HEK293 (cell line): ENCODE data around the gene HSPH1.

Experiments
- CTCF ChIA-PET: fragments of 350-600 bp; formaldehyde crosslinking; extraction: SDS; loops from one replicate; lab custom pipeline; 2021; ENCODE audit warnings: antibody characterized with exemption; lab: Yijun Ruan, JAX
- POLR2A ChIA-PET: fragments of 300-600 bp; formaldehyde crosslinking; extraction: SDS; loops from one replicate; lab custom pipeline; 2020; ENCODE audit warnings: antibody characterized with exemption, inconsistent platforms; lab: Yijun Ruan, JAX
- H3K27ac ChIP-seq: fragments of 200-500 bp; sonication (Bioruptor generic); 2 replicates; pipeline ENCODE4 v1.5.1; 2014; ENCODE audit warnings: low read depth, low read length, control low read depth, inconsistent platforms; ENCODE audit errors: extremely low read depth
- H3K36me3 ChIP-seq, 2 experiments: fragments of 200-500 bp in 1 of 2; sonication (Bioruptor generic) in 1 of 2; 1 replicate in 1 of 2; 2 replicates in 1 of 2; pipeline ENCODE4 v1.5.1; 2014 to 2017; ENCODE audit warnings: inconsistent platforms in 2 of 2, low read length in 2 of 2; ENCODE audit not compliant: control insufficient read depth in 2 of 2, insufficient read depth in 1 of 2
- H3K4me1 ChIP-seq: fragments of 200-500 bp; sonication (Bioruptor generic); 2 replicates; pipeline ENCODE4 v1.5.1; 2014; ENCODE audit warnings: mild to moderate bottlenecking, low read length, inconsistent platforms; ENCODE audit not compliant: control insufficient read depth, insufficient read depth
- H3K4me3 ChIP-seq: 2 replicates; pipeline ENCODE4 v1.5.1; 2011; ENCODE audit warnings: low read depth, mild to moderate bottlenecking, control low read depth, low read length, moderate library complexity
- H3K9me3 ChIP-seq: fragments of 200-500 bp; sonication (Bioruptor generic); 2 replicates; pipeline ENCODE4 v1.5.1; 2014; ENCODE audit warnings: low read depth, low read length, inconsistent platforms; ENCODE audit not compliant: control insufficient read depth, insufficient read depth
- BCL11B ChIP-seq: fragments of 450-650 bp; formaldehyde crosslinking; IDR thresholded peaks from 2 replicates; pipeline ENCODE4 v1.5.1; 2016; ENCODE audit warnings: low read depth, missing biosample characterization, missing genetic modification characterization
- GLI2 ChIP-seq: fragments of 450-650 bp; formaldehyde crosslinking; IDR thresholded peaks from 2 replicates; pipeline ENCODE4; 2017; ENCODE audit warnings: missing biosample characterization, missing genetic modification characterization, low read depth, borderline replicate concordance
- GLIS2 ChIP-seq: fragments of 450-650 bp; formaldehyde crosslinking; IDR thresholded peaks from 2 replicates; pipeline ENCODE4 v1.5.1; 2016; ENCODE audit warnings: missing biosample characterization, missing genetic modification characterization
- KLF10 ChIP-seq: fragments of 450-650 bp; IDR thresholded peaks from 2 replicates; pipeline ENCODE4 v1.5.1; 2018; ENCODE audit warnings: missing biosample characterization, mild to moderate bottlenecking, missing genetic modification characterization
- KLF8 ChIP-seq: fragments of 450-650 bp; formaldehyde crosslinking; IDR thresholded peaks from 2 replicates; pipeline ENCODE4 v1.5.1; 2016; ENCODE audit warnings: missing biosample characterization, missing genetic modification characterization
- MEIS1 ChIP-seq: sonication (generic); formaldehyde crosslinking; IDR thresholded peaks from 2 replicates; pipeline ENCODE4 v1.8.1; 2022; ENCODE audit warnings: missing genetic modification reagents, mild to moderate bottlenecking, borderline replicate concordance
- OSR2 ChIP-seq: fragments of 450-650 bp; formaldehyde crosslinking; IDR thresholded peaks from 2 replicates; pipeline ENCODE4 v1.5.1; 2016; ENCODE audit warnings: missing biosample characterization, missing genetic modification characterization
- PBX3 ChIP-seq: sonication (generic); formaldehyde crosslinking; IDR thresholded peaks from 2 replicates; pipeline ENCODE4 v1.8.1; 2022; ENCODE audit warnings: mild to moderate bottlenecking, moderate library complexity, missing genetic modification reagents
- PRDM4 ChIP-seq: fragments of 450-650 bp; formaldehyde crosslinking; IDR thresholded peaks from 2 replicates; pipeline ENCODE4 v1.5.1; 2017; ENCODE audit warnings: missing biosample characterization, missing genetic modification characterization
- REST ChIP-seq: fragments of 450-650 bp; formaldehyde crosslinking; IDR thresholded peaks from 2 replicates; pipeline ENCODE4 v1.5.1; 2016; ENCODE audit warnings: missing biosample characterization, missing genetic modification characterization
- ZBTB7A ChIP-seq: fragments of 450-650 bp; formaldehyde crosslinking; IDR thresholded peaks from 2 replicates; pipeline ENCODE4 v1.5.1; 2016; ENCODE audit warnings: low read depth, missing biosample characterization, missing genetic modification characterization
- ZNF175 ChIP-seq: fragments of 450-650 bp; formaldehyde crosslinking; IDR thresholded peaks from 2 replicates; pipeline ENCODE4 v1.5.1; 2016; ENCODE audit warnings: missing biosample characterization, missing genetic modification characterization
- ZNF2 ChIP-seq: fragments of 450-650 bp; formaldehyde crosslinking; IDR thresholded peaks from 2 replicates; pipeline ENCODE4 v1.5.1; 2016; ENCODE audit warnings: missing biosample characterization, missing genetic modification characterization
- ZNF223 ChIP-seq: fragments of 450-650 bp; formaldehyde crosslinking; IDR thresholded peaks from 2 replicates; pipeline ENCODE4 v1.5.1; 2016; ENCODE audit warnings: missing biosample characterization, missing genetic modification characterization
- ZNF274 ChIP-seq, 2 experiments: fragments of 200-500 bp in 1 of 2; fragments of 450-650 bp in 1 of 2; sonication (Bioruptor generic) in 1 of 2; formaldehyde crosslinking in 1 of 2; IDR thresholded peaks; 2 replicates each; pipeline versions ENCODE4 v1.5.1 to v1.6.1; 2014 to 2016; ENCODE audit warnings: borderline replicate concordance in 1 of 2, inconsistent platforms in 1 of 2, low read length in 1 of 2, missing biosample characterization in 1 of 2, missing genetic modification characterization in 1 of 2
- ZNF311 ChIP-seq: fragments of 450-650 bp; formaldehyde crosslinking; IDR thresholded peaks from 2 replicates; pipeline ENCODE4 v1.5.1; 2017; ENCODE audit warnings: missing biosample characterization, missing genetic modification characterization, borderline replicate concordance
- ZNF416 ChIP-seq: fragments of 450-650 bp; formaldehyde crosslinking; IDR thresholded peaks from 2 replicates; pipeline ENCODE4 v1.5.1; 2016; ENCODE audit warnings: missing biosample characterization, missing genetic modification characterization
- ZNF518A ChIP-seq: fragments of 450-650 bp; formaldehyde crosslinking; conservative IDR thresholded peaks from 2 replicates; pipeline ENCODE4 v1.5.1; 2016; ENCODE audit warnings: low read depth, missing biosample characterization, missing genetic modification characterization
- ZNF561 ChIP-seq: fragments of 450-650 bp; IDR thresholded peaks from 2 replicates; pipeline ENCODE4 v1.5.1; 2018; ENCODE audit warnings: missing biosample characterization, missing genetic modification characterization, borderline replicate concordance
- ZNF600 ChIP-seq: fragments of 450-650 bp; formaldehyde crosslinking; IDR thresholded peaks from 2 replicates; pipeline ENCODE4 v1.5.1; 2016; ENCODE audit warnings: missing biosample characterization, missing genetic modification characterization
- ZNF670 ChIP-seq: fragments of 450-650 bp; formaldehyde crosslinking; IDR thresholded peaks from 2 replicates; pipeline ENCODE4 v1.5.1; 2016; ENCODE audit warnings: missing biosample characterization, missing genetic modification characterization, low read depth
- ZNF707 ChIP-seq: fragments of 450-650 bp; formaldehyde crosslinking; IDR thresholded peaks from 2 replicates; pipeline ENCODE4 v1.5.1; 2016; ENCODE audit warnings: missing biosample characterization, missing genetic modification characterization
- ZNF747 ChIP-seq: fragments of 450-650 bp; formaldehyde crosslinking; IDR thresholded peaks from 2 replicates; pipeline ENCODE4 v1.5.1; 2016; ENCODE audit warnings: missing biosample characterization, missing genetic modification characterization
- ZNF837 ChIP-seq: fragments of 450-650 bp; formaldehyde crosslinking; IDR thresholded peaks from 2 replicates; pipeline ENCODE4 v1.5.1; 2016; ENCODE audit warnings: missing biosample characterization, missing genetic modification characterization
- ZSCAN23 ChIP-seq: fragments of 450-650 bp; formaldehyde crosslinking; IDR thresholded peaks from 2 replicates; pipeline ENCODE4 v1.5.1; 2016; ENCODE audit warnings: missing biosample characterization, missing genetic modification characterization

HSPH1 gene

GRCh38 chr13:31145417-31145816 lies 16.3 kb downstream of the HSPH1 start:
- peaks cover 57 to 98% of the 10 kb centered on the region in 2 experiments for H3K36me3 ChIP-seq
- TF ChIP-seq KLF8 = no peak
- no peak for TF ChIP-seq ZNF561
- TF ChIP-seq MEIS1 = no peak
- TF ChIP-seq ZNF274 (IDR thresholded peaks at IDR 0.05; ENCODE audit: low read length) = no peak
- no peak for TF ChIP-seq ZNF274 (tag by site-specific recombination; IDR thresholded peaks at IDR 0.05; ENCODE audit: borderline replicate concordance)
- no peak for TF ChIP-seq OSR2 (tag by site-specific recombination)
- TF ChIP-seq GLIS2 (tag by site-specific recombination) = no peak
- no peak for TF ChIP-seq BCL11B (tag by site-specific recombination)
- TF ChIP-seq ZNF311 = no peak
- no peak for TF ChIP-seq ZNF707 (tag by site-specific recombination)
- TF ChIP-seq ZSCAN23 (tag by site-specific recombination) = no peak
- TF ChIP-seq REST (tag by site-specific recombination) = no peak
- TF ChIP-seq ZNF837 = no peak
- TF ChIP-seq ZNF747 (tag by site-specific recombination) = no peak
- TF ChIP-seq GLI2 (tag by site-specific recombination) = no peak
- TF ChIP-seq ZNF175 (tag by site-specific recombination) = no peak
- no peak for TF ChIP-seq ZBTB7A
- TF ChIP-seq ZNF518A (tag by site-specific recombination) = no peak
- H3K9me3 ChIP-seq = no peaks in the 10 kb centered on the region
- POLR2A ChIA-PET = no interaction called here
- CTCF ChIA-PET = no interaction called here
- no peak overlapping the region for H3K27ac ChIP-seq
- no peaks in the 10 kb centered on the region for H3K4me1 ChIP-seq
- no peak overlapping the region for H3K4me3 ChIP-seq

- peaks cover 24 to 82% of the 10 kb centered on the region in 2 experiments; a peak in 2 of 3 replicates for H3K36me3 ChIP-seq
- ChIA-PET POLR2A (no interaction called here), CTCF (no interaction called here)
- no peaks in the 10 kb centered on the region for H3K9me3 ChIP-seq
- no peak overlapping the region for H3K27ac ChIP-seq
- no peak overlapping the region for H3K4me3 ChIP-seq
- no peaks in the 10 kb centered on the region for H3K4me1 ChIP-seq
- no peak for TF ChIP-seq ZNF670 (tag by site-specific recombination)
- TF ChIP-seq PRDM4 (tag by site-specific recombination) = no peak
- TF ChIP-seq ZNF600 = no peak
- TF ChIP-seq PBX3 = no peak
- TF ChIP-seq BCL11B (tag by site-specific recombination) = no peak
- no peak for TF ChIP-seq KLF10 (tag by site-specific recombination)
- TF ChIP-seq ZNF416 (tag by site-specific recombination) = no peak
- no peak for TF ChIP-seq ZNF2 (tag by site-specific recombination)
- TF ChIP-seq ZNF223 = no peak
These were observed 23.2 kb downstream of the HSPH1 start for GRCh38 chr13:31138515-31138914.
